ENCODE measurements around the gene KPTN. TPM values are rescaled to one million over a fixed set of nuclear protein-coding genes. Genes with fewer than 3 reads are reported as not detected.

Gene KPTN
- total and polyA plus RNA-seq, 2 of the 8 experiments (the other 6 are each of a cell fraction or from before 2014, with no cell fraction given): 23.6 to 31.3 TPM

DNA sequence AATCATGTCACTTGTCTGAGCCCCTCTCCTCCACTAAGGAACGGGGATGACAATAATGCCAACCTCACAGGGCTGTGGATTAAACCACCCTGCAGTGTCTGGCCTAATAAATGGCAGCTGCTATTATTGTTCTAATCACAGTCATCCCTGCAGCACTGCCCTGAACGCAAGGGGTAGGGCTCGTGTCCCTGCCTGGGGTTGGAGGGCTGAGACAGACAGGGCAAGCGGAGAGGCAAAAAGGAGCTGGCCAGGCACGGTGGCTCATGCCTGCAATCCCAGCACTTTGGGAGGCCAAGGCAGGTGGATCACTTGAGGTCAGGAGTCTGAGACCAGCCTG, 10.2 kb upstream of the KPTN start:
- POLR2A ChIA-PET (ENCODE audit: partially characterized antibody): interaction anchor here (1.1 to 7.6 kb wide), 2 partner anchors 8 to 9 kb away, joined by 4 to 55 read pairs; partner anchors contain the start of gene KPTN
- Histone ChIP-seq H3K36me3 (ENCODE audit: control insufficient read depth in 2 of 4, insufficient read depth in 4 of 4, low read length in 3 of 4) (peaks cover 3 to 6% (median 5%) of the 10 kb centered on the region in 4 experiments; a peak in 4 of 8 replicates), H4K20me1 (replicated peaks in 1 of 2; ENCODE audit: control insufficient read depth in 1 of 2, insufficient read depth in 2 of 2, low read length in 2 of 2) (peaks cover 2 to 12% of the 10 kb centered on the region in 2 experiments)

More for the DNA sequence above, 10.2 kb upstream of the KPTN start:
- no peak overlapping the region for H2BK5ac ChIP-seq (ENCODE audit: low read depth, low read length)
- no peak overlapping the region for H3K23ac ChIP-seq (ENCODE audit: insufficient read length)
- H3K4me3 ChIP-seq (ENCODE audit: extremely low read depth in 1 of 4, insufficient read depth in 2 of 4, low read depth in 3 of 4, low read length in 4 of 4): no peak overlapping the region
- H3K9ac ChIP-seq (replicated peaks in 1 of 4; ENCODE audit: extremely low read depth in 1 of 4, low read depth in 3 of 4, low read length in 3 of 4): no peak overlapping the region
- 90% methylated on average over 5 of the region's 5 CpGs; no CpG with 5 or more reads in 1 of the 2 experiments for WGBS, 2 experiments (ENCODE audit: extremely low coverage in 1 of 2, insufficient coverage in 1 of 2, insufficient read length in 1 of 2, insufficient replicate concordance in 2 of 2, low coverage in 1 of 2, low lambda C conversion rate in 2 of 2, missing lambda C conversion rate in 1 of 2)
- no peak overlapping the region for H2BK12ac ChIP-seq (ENCODE audit: low read depth, low read length)
- H2BK20ac ChIP-seq (ENCODE audit: low read length): no peak overlapping the region
- no peak overlapping the region for H3K14ac ChIP-seq (ENCODE audit: insufficient read length)
- H3K18ac ChIP-seq (ENCODE audit: extremely low read depth, low read length): no peak overlapping the region
- no peak overlapping the region for H3K56ac ChIP-seq (replicated peaks; ENCODE audit: insufficient read length, low read depth, low read length)
- FAIRE-seq: no peak
- H2BK120ac ChIP-seq (replicated peaks; ENCODE audit: low read depth, low read length): no peak overlapping the region
- H3K4ac ChIP-seq (replicated peaks; ENCODE audit: insufficient read length, low read depth, low read length): no peak overlapping the region
- no peak overlapping the region for H2BK15ac ChIP-seq (ENCODE audit: low read length)
- no peaks in the 10 kb centered on the region for H3K27me3 ChIP-seq (replicated peaks in 1 of 4; ENCODE audit: control insufficient read depth in 3 of 4, extremely low read depth in 1 of 4, insufficient read depth in 3 of 4, low read length in 3 of 4)
- no peak for TF ChIP-seq BACH1 (IDR thresholded peaks at IDR 0.05; ENCODE audit: low read length)
- TF ChIP-seq EZH2 (IDR thresholded peaks at IDR 0.05; ENCODE audit: low read depth, low read length, severe bottlenecking): no peak
- TF ChIP-seq POU5F1 (IDR thresholded peaks at IDR 0.05; ENCODE audit: low read depth, low read length): no peak
- TF ChIP-seq PHF8 (conservative IDR thresholded peaks at IDR 0.05; ENCODE audit: low read depth, low read length): no peak
- TF ChIP-seq TBP (IDR thresholded peaks at IDR 0.05; ENCODE audit: low read depth, low read length): no peak
- TF ChIP-seq ZNF274 (IDR thresholded peaks at IDR 0.05; ENCODE audit: borderline replicate concordance, extremely low read depth, low read length): no peak
- no peak for TF ChIP-seq CHD1 (IDR thresholded peaks at IDR 0.05; ENCODE audit: low read depth, low read length)
- TF ChIP-seq SP4 (IDR thresholded peaks at IDR 0.05; ENCODE audit: low read length): no peak
- no peak for TF ChIP-seq RXRA (IDR thresholded peaks at IDR 0.05; ENCODE audit: insufficient read depth, low read depth, low read length)
- no peak for TF ChIP-seq MAFK (IDR thresholded peaks at IDR 0.05; ENCODE audit: low read depth, low read length)
- no peak for TF ChIP-seq RAD21 (IDR thresholded peaks at IDR 0.05 in 1 of 2, conservative IDR thresholded peaks at IDR 0.05 in 1 of 2; ENCODE audit: low read depth in 2 of 2, low read length in 2 of 2)
- TF ChIP-seq CBX8 (IDR thresholded peaks at IDR 0.05; ENCODE audit: borderline replicate concordance, low read depth, low read length): no peak
- H3K23me2 ChIP-seq (ENCODE audit: low read depth, low read length): peaks cover 6% of the 10 kb centered on the region; the same call in 1 of the 2 replicates
- H3K4me2 ChIP-seq (ENCODE audit: insufficient read depth in 1 of 2, low read depth in 2 of 2, low read length in 2 of 2): no peak overlapping the region
- no peaks in the 10 kb centered on the region for H3K9me3 ChIP-seq (ENCODE audit: insufficient read depth in 2 of 2, low read depth in 1 of 2, low read length in 1 of 2)
- no peak for DNase-seq (ENCODE audit: low read depth in 1 of 2, low spot score in 2 of 2)
- CTCF ChIA-PET (ENCODE audit: partially characterized antibody): interaction anchor here (0.6 to 4.7 kb wide), 11 partner anchors 9 to 219 kb away, joined by 3 to 32 read pairs (median 3); partner anchors contain the start of genes EHD2 and KPTN
- H3K79me2 ChIP-seq (ENCODE audit: control insufficient read depth in 1 of 2, insufficient read depth in 2 of 2, low read length in 2 of 2): no peaks in the 10 kb centered on the region
- peaks cover 0 to 4% (median 1%) of the 10 kb centered on the region in 4 experiments; a peak in 2 of 7 replicates for H3K4me1 ChIP-seq (replicated peaks in 1 of 4; ENCODE audit: control insufficient read depth in 3 of 4, insufficient read depth in 4 of 4, low read length in 3 of 4)
- H4K91ac ChIP-seq (replicated peaks; ENCODE audit: insufficient read length, low read length): no peak overlapping the region
- H3K27ac ChIP-seq (ENCODE audit: low read depth, low read length): no peak overlapping the region
- no peak overlapping the region for H4K5ac ChIP-seq (ENCODE audit: insufficient read length, low read depth, low read length)
- no peak overlapping the region for H4K8ac ChIP-seq (ENCODE audit: extremely low read depth, insufficient read depth, low read length)
- no peak overlapping the region for H2AK5ac ChIP-seq (ENCODE audit: low read depth, low read length)
- no peak overlapping the region for H2AFZ ChIP-seq (ENCODE audit: low read length)
- H3K79me1 ChIP-seq (ENCODE audit: low read depth, low read length): no peaks in the 10 kb centered on the region; the same call in 1 of the 2 replicates

Data from H1 (cell line).